ENCODE results near the gene GJC2.

Gene GJC2

GRCh38 chr1:228149406-228150119 is at the start of gene GJC2:
TSS of gene GJC2 (plus strand) at chr1:228149930. CDS start at chr1:228157759, 7,829 bp downstream.
- no peak for TF ChIP-seq CTCF (IDR thresholded peaks at IDR 0.05; ENCODE audit: low read depth, low read length)
- DNase-seq (ENCODE audit: extremely low read depth, low read depth): no peak

- no peak for DNase-seq (ENCODE audit: extremely low read depth, low read depth)
- no peak for TF ChIP-seq CTCF (IDR thresholded peaks at IDR 0.05; ENCODE audit: low read depth, low read length)
Observed at GRCh38 chr1:228100822-228101613, 48.7 kb upstream of the GJC2 start.

- DNase-seq (ENCODE audit: extremely low read depth, low read depth): no peak
- no peak for TF ChIP-seq CTCF (IDR thresholded peaks at IDR 0.05; ENCODE audit: low read depth, low read length)
Observed at GRCh38 chr1:228101614-228101993, 48.1 kb upstream of the GJC2 start.

GRCh38 chr1:228101994-228102790 is 47.5 kb upstream of the GJC2 start:
- no peak for DNase-seq (ENCODE audit: extremely low read depth, low read depth)
- peak; percentile 9 for TF ChIP-seq CTCF (IDR thresholded peaks at IDR 0.05; ENCODE audit: low read depth, low read length)

GRCh38 chr1:228102791-228103620 is 46.7 kb upstream of the GJC2 start, which contains the start of gene C1orf35:
TSS of gene C1orf35 (minus strand) at chr1:228103325. CDS start at chr1:228103227, 98 bp downstream.
- DNase-seq (ENCODE audit: extremely low read depth, low read depth): peak; percentile 64
- no peak for TF ChIP-seq CTCF (IDR thresholded peaks at IDR 0.05; ENCODE audit: low read depth, low read length)

GRCh38 chr1:228104526-228105269 is 45.0 kb upstream of the GJC2 start:
- no peak for TF ChIP-seq CTCF (IDR thresholded peaks at IDR 0.05; ENCODE audit: low read depth, low read length)
- DNase-seq (ENCODE audit: extremely low read depth, low read depth): no peak

Data from AG09319 (cell line).